K562 (cell line): ENCODE measurements around the gene LRRC37A3. TPM values are rescaled to one million over a fixed set of nuclear protein-coding genes. Genes with fewer than 3 reads are reported as not detected.

Experiments
- AFF1 ChIP-seq, 2 experiments: fragments of 450-650 bp; IDR thresholded peaks; 2 replicates each; pipeline ENCODE4 v1.6.1; 2018; ENCODE audit warnings: mild to moderate bottlenecking in 2 of 2, low read depth in 1 of 2; ENCODE audit not compliant: partially characterized antibody in 2 of 2
- BRD4 ChIP-seq: fragments of 200-600 bp; sonication (generic); IDR thresholded peaks from 2 replicates; pipeline ENCODE4 v1.6.1; 2017; ENCODE audit warnings: inconsistent platforms
- CC2D1A ChIP-seq: fragments of 450-650 bp; IDR thresholded peaks from 2 replicates; pipeline ENCODE4 v1.6.1; 2017; ENCODE audit warnings: mild to moderate bottlenecking
- CTBP1 ChIP-seq: fragments of 450-650 bp; IDR thresholded peaks from 2 replicates; pipeline ENCODE4 v1.6.1; 2016; ENCODE audit warnings: borderline replicate concordance
- ESRRB ChIP-seq: fragments of 250-450 bp; sonication (Bioruptor Pico); IDR thresholded peaks from 2 replicates; pipeline ENCODE4 v1.5.0; 2020; ENCODE audit warnings: mild to moderate bottlenecking, moderate library complexity, borderline replicate concordance
- EWSR1 ChIP-seq: fragments of 450-650 bp; IDR thresholded peaks from 2 replicates; pipeline ENCODE4 v1.6.1; 2018; ENCODE audit warnings: borderline replicate concordance, mild to moderate bottlenecking, low read depth, moderate library complexity; ENCODE audit not compliant: partially characterized antibody
- FOXA3 ChIP-seq, 2 experiments: fragments of 450-650 bp in 1 of 2; sonication (generic) in 1 of 2; formaldehyde crosslinking; IDR thresholded peaks in 1 of 2; conservative IDR thresholded peaks in 1 of 2; 2 replicates each; pipeline versions ENCODE4 v1.4.0 to v1.8.0; 2020 to 2022; ENCODE audit warnings: mild to moderate bottlenecking in 2 of 2, missing genetic modification reagents in 1 of 2
- HDAC8 ChIP-seq: fragments of 450-650 bp; IDR thresholded peaks from 2 replicates; pipeline ENCODE4 v1.6.1; 2016; ENCODE audit warnings: mild to moderate bottlenecking, missing genetic modification characterization, moderate library complexity, missing compliant biosample characterization
- MEF2A ChIP-seq: IDR thresholded peaks from 2 replicates; pipeline ENCODE4 v1.6.1; 2011; ENCODE audit warnings: low read depth, mild to moderate bottlenecking, low read length, moderate library complexity; ENCODE audit not compliant: control insufficient read depth
- MTA2 ChIP-seq: fragments of 450-650 bp; IDR thresholded peaks from 2 replicates; pipeline ENCODE4 v1.6.1; 2016; ENCODE audit warnings: low read depth
- SMARCE1 ChIP-seq: fragments of 450-650 bp; IDR thresholded peaks from 2 replicates; pipeline ENCODE4 v1.7.1; 2016; ENCODE audit warnings: mild to moderate bottlenecking
- SP1 ChIP-seq: sonication (generic); formaldehyde crosslinking; IDR thresholded peaks from 2 replicates; pipeline ENCODE4 v1.8.1; 2022; ENCODE audit warnings: mild to moderate bottlenecking, missing genetic modification reagents
- SRSF1 ChIP-seq: fragments of 200-400 bp; formaldehyde crosslinking; IDR thresholded peaks from 2 replicates; pipeline ENCODE4 v1.6.1; 2017; ENCODE audit warnings: mild to moderate bottlenecking, low read depth, low read length, moderate library complexity
- SRSF9 ChIP-seq: fragments of 200-400 bp; formaldehyde crosslinking; IDR thresholded peaks from 2 replicates; pipeline ENCODE4 v1.6.1; 2017; ENCODE audit warnings: low read depth, low read length, borderline replicate concordance
- TAF15 ChIP-seq: fragments of 200-400 bp; formaldehyde crosslinking; IDR thresholded peaks from 2 replicates; pipeline ENCODE4 v1.6.1; 2017; ENCODE audit warnings: mild to moderate bottlenecking, low read depth, low read length, moderate library complexity
- ZNF197 ChIP-seq: fragments of 200-800 bp; sonication (Bioruptor generic); IDR thresholded peaks from 2 replicates; pipeline ENCODE4 v1.6.1; 2016; ENCODE audit warnings: low read depth, missing genetic modification characterization, missing compliant biosample characterization
- ZNF511 ChIP-seq: sonication (generic); formaldehyde crosslinking; IDR thresholded peaks from 2 replicates; pipeline ENCODE4 v1.8.0; 2022; ENCODE audit warnings: mild to moderate bottlenecking, missing genetic modification reagents
- ZNF518B ChIP-seq: fragments of 250-450 bp; sonication (Bioruptor Pico); IDR thresholded peaks from 2 replicates; pipeline ENCODE4 v1.5.0; 2021; ENCODE audit warnings: mild to moderate bottlenecking, moderate library complexity
- ZNF584 ChIP-seq: fragments of 200-800 bp; sonication (Bioruptor generic); IDR thresholded peaks from 2 replicates; pipeline ENCODE4 v1.6.1; 2016; ENCODE audit warnings: low read depth, mild to moderate bottlenecking, missing genetic modification characterization, missing compliant biosample characterization
- ZNF699 ChIP-seq: fragments of 250-450 bp; sonication (Bioruptor Pico); IDR thresholded peaks from 2 replicates; pipeline ENCODE4 v1.8.0; 2021; ENCODE audit warnings: mild to moderate bottlenecking, moderate library complexity; ENCODE audit not compliant: insufficient replicate concordance
- ZNF79 ChIP-seq: fragments of 250-450 bp; sonication (Bioruptor Pico); IDR thresholded peaks from 2 replicates; pipeline ENCODE4 v1.4.0; 2020; ENCODE audit warnings: low read depth, mild to moderate bottlenecking, moderate library complexity
- polyA plus RNA-seq, 8 experiments: library from polyadenylated mRNA; depleted of rRNA in 4 of 8; stranded (reverse) in 5 of 8; unstranded in 3 of 8; fragments of >200 nt; fragmentation: Nextera tagmentation in 2 of 8; fragmentation: Illumina TruSeq in 1 of 8; extraction: Ambion mirVana in 2 of 8; extraction: Trizol in 1 of 8; gene quantifications; 2 replicates each; pipeline versions ENCODE4 v1.2.1 to v1.2.3, GENCODE V29; 2011 to 2014; ENCODE audit warnings: inconsistent platforms in 1 of 8, missing spikeins in 1 of 8
- total RNA-seq, 7 experiments: library from RNA; depleted of rRNA in 6 of 7; stranded (reverse); fragments of >200 nt in 6 of 7; fragmentation: Illumina TruSeq in 2 of 7; extraction: Trizol in 2 of 7; gene quantifications; 2 replicates each; pipeline versions ENCODE4 v1.2.1 to v1.2.3, GENCODE V29; 2011 to 2021; ENCODE audit warnings: low replicate concordance in 1 of 7

The LRRC37A3 gene
- total and polyA plus RNA-seq, 9 of the 15 experiments (the other 6 are each of a cell fraction or from before 2014, with no cell fraction given), result 0.14 to 5.9 (median 2.2) TPM

- TF ChIP-seq ZNF518B (no peak), BRD4 (no peak), CTBP1 (no peak), ZNF79 (CRISPR knock-in tag) (no peak), HDAC8 (tag) (no peak), EWSR1 (no peak), MTA2 (no peak), ZNF511 (peak; percentile 50), CC2D1A (0 out of 2 replicates have a peak, but pooled peaks have one; percentile 31), ZNF197 (CRISPR knock-in tag) (no peak), FOXA3 (CRISPR knock-in tag; conservative IDR thresholded peaks at IDR 0.05 in 1 of 2, IDR thresholded peaks at IDR 0.05 in 1 of 2) (no peak), ZNF699 (CRISPR knock-in tag) (no peak), SRSF1 (no peak), TAF15 (no peak), AFF1 (IDR thresholded peaks at IDR 0.05; ENCODE audit: low read depth in 1 of 2, partially characterized antibody in 2 of 2) (peak in 1 of 2 experiments; percentile 26), ZNF584 (0 out of 2 replicates have a peak, but pooled peaks have one; percentile 51), SRSF9 (no peak), ESRRB (CRISPR knock-in tag) (no peak), SP1 (CRISPR knock-in tag) (0 out of 2 replicates have a peak, but pooled peaks have one; percentile 5), SMARCE1 (no peak), MEF2A (no peak)
These were observed 744 bp upstream of the LRRC37A3 start (continued) for GRCh38 chr17:64920026-64920418.
